K562 (cell line): ENCODE data around the gene CHRNB1. TPM values are rescaled to one million over a fixed set of nuclear protein-coding genes. Genes with fewer than 3 reads are reported as not detected.
A peak's percentile ranks its signal among the peaks of the same experiment; 100 is the strongest.

Experiments
- ATAC-seq: fragments of 200-7000 bp; cut with Tn5 transposase; 3 replicates; pipeline ENCODE4 v1.9.1; 2020; ENCODE audit warnings: moderate library complexity
- BruUV-seq: library from RNA; stranded (reverse); fragments of 400-500 nt; replicated peaks from 2 replicates; lab custom pipeline; 2021; lab: Mats Ljungman, UMichigan
- CTCF ChIA-PET: fragments of 300-600 bp; formaldehyde crosslinking; extraction: SDS; loops from one replicate; lab custom pipeline; 2021; ENCODE audit warnings: low intra/inter-chr PET ratio; lab: Yijun Ruan, JAX
- POLR2A ChIA-PET: fragments of 300-600, 350-650 bp; sonication (Branson Sonifier 250); formaldehyde crosslinking; extraction: SDS; loops from one replicate; lab custom pipeline; 2021; ENCODE audit warnings: antibody characterized with exemption, inconsistent platforms; lab: Yijun Ruan, JAX
- DNase-seq, 4 experiments: peaks; one replicate each; pipeline versions ENCODE4 v3.0.0 to v3.0.0-alpha.2; 2011 to 2018; ENCODE audit warnings: low spot score in 3 of 4, mixed read lengths in 3 of 4; ENCODE audit errors: extremely low read depth in 1 of 4
- FAIRE-seq: peaks from 2 replicates; lab custom pipeline; 2011; peaks lifted over from hg19 to GRCh38; lab: Jason Lieb, UNC
- H2AFZ ChIP-seq: 2 replicates; pipeline ENCODE4 v1.6.0; 2011; ENCODE audit warnings: low read depth, low read length, control low read depth, inconsistent platforms
- H3K27ac ChIP-seq: fragments of 200-600 bp; 3 replicates; pipeline ENCODE4 v1.8.0; 2011; ENCODE audit warnings: low read depth, mild to moderate bottlenecking, control low read depth, inconsistent platforms, low read length, moderate library complexity, mixed read lengths; ENCODE audit errors: extremely low read depth
- H3K27me3 ChIP-seq, 2 experiments: fragments of 300-600 bp in 1 of 2; 2 replicates in 1 of 2; 3 replicates in 1 of 2; pipeline versions ENCODE4 v1.6.0 to v1.8.0; 2011; ENCODE audit warnings: inconsistent platforms in 2 of 2, low read length in 2 of 2, mild to moderate bottlenecking in 1 of 2, mixed read lengths in 1 of 2, moderate library complexity in 1 of 2; ENCODE audit not compliant: control insufficient read depth in 2 of 2, insufficient read depth in 2 of 2
- H3K36me3 ChIP-seq: fragments of 300-600 bp; 3 replicates; pipeline ENCODE4 v1.8.0; 2011; ENCODE audit warnings: mild to moderate bottlenecking, low read length, inconsistent platforms; ENCODE audit not compliant: control insufficient read depth, insufficient read depth
- H3K4me1 ChIP-seq, 2 experiments: fragments of 200-600 bp in 1 of 2; replicated peaks in 1 of 2; 2 replicates in 1 of 2; 3 replicates in 1 of 2; pipeline versions ENCODE4 v1.5.1 to v1.8.0; 2011; ENCODE audit warnings: inconsistent platforms in 2 of 2, low read length in 2 of 2, mild to moderate bottlenecking in 1 of 2, mixed read lengths in 1 of 2, moderate library complexity in 1 of 2; ENCODE audit not compliant: control insufficient read depth in 2 of 2, insufficient read depth in 2 of 2
- H3K4me2 ChIP-seq: 2 replicates; pipeline ENCODE4 v1.6.1; 2011; ENCODE audit warnings: low read length, control low read depth, inconsistent platforms, mixed read lengths; ENCODE audit not compliant: insufficient read depth
- H3K4me3 ChIP-seq: fragments of 200-600 bp; sonication (generic), shearing (Covaris generic); 2 replicates; pipeline ENCODE4 v1.5.1; 2016; ENCODE audit warnings: control low read depth, inconsistent platforms
- H3K79me2 ChIP-seq: fragments of 200-600 bp; 3 replicates; pipeline ENCODE4 v1.8.0; 2011; ENCODE audit warnings: low read length, inconsistent platforms; ENCODE audit not compliant: control insufficient read depth, insufficient read depth
- H3K9ac ChIP-seq, 2 experiments: 2 replicates each; pipeline versions ENCODE4 v1.6.0 to v1.6.1; 2011; ENCODE audit warnings: low read depth in 2 of 2, low read length in 2 of 2, control low read depth in 1 of 2, inconsistent platforms in 1 of 2, mild to moderate bottlenecking in 1 of 2, mixed read lengths in 1 of 2; ENCODE audit not compliant: insufficient read depth in 1 of 2
- H3K9me1 ChIP-seq: one replicate; pipeline ENCODE4 v1.6.0; 2011; ENCODE audit warnings: inconsistent platforms, mild to moderate bottlenecking, low read length, moderate library complexity; ENCODE audit not compliant: control insufficient read depth, insufficient read depth
- H3K9me3 ChIP-seq: replicated peaks from 2 replicates; pipeline ENCODE4 v1.5.1; 2011; ENCODE audit warnings: low read depth, low read length, inconsistent platforms; ENCODE audit not compliant: control insufficient read depth, insufficient read depth
- H4K20me1 ChIP-seq: replicated peaks from 2 replicates; pipeline ENCODE4 v1.6.1; 2011; ENCODE audit warnings: low read length, inconsistent platforms, mixed read lengths; ENCODE audit not compliant: control insufficient read depth, insufficient read depth
- CXXC5 ChIP-seq: fragments of 250-450 bp; sonication (Bioruptor Pico); IDR thresholded peaks from 2 replicates; pipeline ENCODE4 v1.8.0; 2022; ENCODE audit warnings: inconsistent platforms, mild to moderate bottlenecking, moderate library complexity
- HNRNPH1 ChIP-seq: fragments of 200-400 bp; formaldehyde crosslinking; optimal IDR thresholded peaks from 2 replicates; pipeline ENCODE3; 2017; ENCODE audit warnings: low read depth, mild to moderate bottlenecking, low read length, moderate library complexity
- KDM4B ChIP-seq, 2 experiments: fragments of 450-650 bp in 1 of 2; sonication (generic) in 1 of 2; IDR thresholded peaks; 2 replicates each; pipeline ENCODE4 v1.6.1; 2016 to 2017; ENCODE audit warnings: borderline replicate concordance in 2 of 2, antibody characterized with exemption in 1 of 2, low read depth in 1 of 2, mild to moderate bottlenecking in 1 of 2
- MXI1 ChIP-seq: IDR thresholded peaks from 2 replicates; pipeline ENCODE4 v1.6.1; 2011; ENCODE audit warnings: low read depth, mild to moderate bottlenecking, improper control_type of control experiment, low read length
- PHB ChIP-seq: fragments of 250-450 bp; sonication (Bioruptor Pico); IDR thresholded peaks from 2 replicates; pipeline ENCODE4 v1.5.0; 2021
- POLR2G ChIP-seq: fragments of 200-400 bp; formaldehyde crosslinking; IDR thresholded peaks from 2 replicates; pipeline ENCODE4 v1.6.1; 2017; ENCODE audit warnings: low read depth, mild to moderate bottlenecking, antibody characterized with exemption, low read length, moderate library complexity
- RBFOX2 ChIP-seq: fragments of 200-400 bp; formaldehyde crosslinking; IDR thresholded peaks from 2 replicates; pipeline ENCODE4 v1.6.1; 2017; ENCODE audit warnings: low read depth, mild to moderate bottlenecking, low read length, moderate library complexity
- STAT5B ChIP-seq: fragments of 250-450 bp; sonication (Bioruptor Pico); IDR thresholded peaks from 2 replicates; pipeline ENCODE4 v1.8.0; 2021; ENCODE audit warnings: mild to moderate bottlenecking, inconsistent platforms
- TOE1 ChIP-seq, 2 experiments: fragments of 450-650 bp in 1 of 2; sonication (generic) in 1 of 2; formaldehyde crosslinking in 1 of 2; IDR thresholded peaks; 2 replicates each; pipeline versions ENCODE4 v1.7.1 to v1.8.0; 2016 to 2022; ENCODE audit warnings: borderline replicate concordance in 2 of 2, mild to moderate bottlenecking in 2 of 2, antibody characterized with exemption in 1 of 2, inconsistent platforms in 1 of 2, low read depth in 1 of 2, missing genetic modification reagents in 1 of 2, moderate library complexity in 1 of 2
- ZNF143 ChIP-seq: sonication (generic); formaldehyde crosslinking; IDR thresholded peaks from 2 replicates; pipeline ENCODE4 v1.9.0; 2022; ENCODE audit warnings: mild to moderate bottlenecking, missing genetic modification reagents
- WGBS: fragments of 100-300 bp; shearing (Covaris generic); methylation state at CpG from one replicate; pipeline ENCODE4 v1.1.6; 2016; ENCODE audit warnings: low coverage, mixed read lengths; ENCODE audit not compliant: insufficient coverage; ENCODE audit errors: missing lambda C conversion rate; 5-methylcytosine and 5-hydroxymethylcytosine counted together
- in situ Hi-C: fragments of 300-500 bp; cut with MboI; formaldehyde crosslinking; loops from 4 replicates; pipeline ENCODE4 v1.15.0; 2018; ENCODE audit warnings: inconsistent platforms, mixed read lengths
- intact Hi-C: fragments of 100-400 bp; cut with micrococcal nuclease; formaldehyde crosslinking; loops from 2 replicates; pipeline ENCODE4 v1.14.2; 2022
- polyA plus RNA-seq, 8 experiments: library from polyadenylated mRNA; depleted of rRNA in 4 of 8; stranded (reverse) in 5 of 8; unstranded in 3 of 8; fragments of >200 nt; fragmentation: Nextera tagmentation in 2 of 8; fragmentation: Illumina TruSeq in 1 of 8; extraction: Ambion mirVana in 2 of 8; extraction: Trizol in 1 of 8; gene quantifications; 2 replicates each; pipeline versions ENCODE4 v1.2.1 to v1.2.3, GENCODE V29; 2011 to 2014; ENCODE audit warnings: inconsistent platforms in 1 of 8, missing spikeins in 1 of 8
- total RNA-seq, 7 experiments: library from RNA; depleted of rRNA in 6 of 7; stranded (reverse); fragments of >200 nt in 6 of 7; fragmentation: Illumina TruSeq in 2 of 7; extraction: Trizol in 2 of 7; gene quantifications; 2 replicates each; pipeline versions ENCODE4 v1.2.1 to v1.2.3, GENCODE V29; 2011 to 2021; ENCODE audit warnings: low replicate concordance in 1 of 7
- TF ChIP-seq, protein P1 (sequence below): fragments of 450-650 bp; IDR thresholded peaks from 2 replicates; pipeline ENCODE4 v1.6.1; 2018; ENCODE audit not compliant: partially characterized antibody
- TF ChIP-seq, protein P2 (sequence below): fragments of 250-450 bp; sonication (Bioruptor Pico); IDR thresholded peaks from 2 replicates; pipeline ENCODE4 v1.5.0; 2021
- TF ChIP-seq, protein P3 (sequence below): sonication (generic); formaldehyde crosslinking; IDR thresholded peaks from 2 replicates; pipeline ENCODE4 v1.9.0; 2022; ENCODE audit warnings: mild to moderate bottlenecking, missing genetic modification reagents

CHRNB1 gene
- total and polyA plus RNA-seq, 9 of the 15 experiments (the other 6 are each of a cell fraction or from before 2014, with no cell fraction given), result 4.7 to 12.3 (median 6.8) TPM

DNA sequence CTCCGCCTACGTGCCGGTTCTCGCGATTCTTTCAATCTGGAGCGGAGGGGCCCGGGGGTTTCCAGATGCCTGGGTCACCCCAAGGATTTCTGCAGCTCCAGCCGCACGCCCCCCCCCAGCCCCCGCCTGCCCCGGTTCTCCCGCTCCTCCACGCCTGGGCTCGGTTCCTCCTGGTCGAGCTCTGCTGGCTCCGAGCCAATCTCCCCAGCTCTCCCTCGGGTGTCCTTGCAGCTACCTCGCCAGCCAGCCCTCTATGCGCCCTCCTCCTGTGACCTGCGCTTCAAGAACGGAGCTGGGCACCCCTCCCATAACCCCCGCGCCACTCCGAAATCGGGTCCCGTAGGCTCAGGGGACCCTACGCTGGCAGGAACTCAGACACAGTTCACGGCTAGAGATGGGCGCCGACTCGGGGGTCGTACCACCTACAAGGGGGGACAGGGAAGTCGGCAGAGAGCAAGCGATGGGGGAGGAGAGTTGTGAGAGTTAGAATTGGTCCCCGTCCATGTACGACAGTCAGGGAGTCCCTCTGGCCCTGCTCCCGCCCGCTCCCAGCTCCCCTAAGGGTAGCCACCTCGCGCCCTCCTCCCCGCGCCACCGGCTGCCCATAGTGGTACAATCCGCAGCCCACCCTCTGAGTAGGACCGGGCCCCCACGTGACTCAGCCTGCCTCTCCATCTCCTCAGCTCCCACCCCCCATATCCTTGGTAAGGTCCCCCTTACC lies 4.6 kb upstream of the CHRNB1 start (continued):
- TF ChIP-seq RBFOX2 (0 out of 2 replicates have a peak, but pooled peaks have one; percentile 21), POLR2G (0 out of 2 replicates have a peak, but pooled peaks have one; percentile 40)
- TF ChIP-seq, protein P1, sequence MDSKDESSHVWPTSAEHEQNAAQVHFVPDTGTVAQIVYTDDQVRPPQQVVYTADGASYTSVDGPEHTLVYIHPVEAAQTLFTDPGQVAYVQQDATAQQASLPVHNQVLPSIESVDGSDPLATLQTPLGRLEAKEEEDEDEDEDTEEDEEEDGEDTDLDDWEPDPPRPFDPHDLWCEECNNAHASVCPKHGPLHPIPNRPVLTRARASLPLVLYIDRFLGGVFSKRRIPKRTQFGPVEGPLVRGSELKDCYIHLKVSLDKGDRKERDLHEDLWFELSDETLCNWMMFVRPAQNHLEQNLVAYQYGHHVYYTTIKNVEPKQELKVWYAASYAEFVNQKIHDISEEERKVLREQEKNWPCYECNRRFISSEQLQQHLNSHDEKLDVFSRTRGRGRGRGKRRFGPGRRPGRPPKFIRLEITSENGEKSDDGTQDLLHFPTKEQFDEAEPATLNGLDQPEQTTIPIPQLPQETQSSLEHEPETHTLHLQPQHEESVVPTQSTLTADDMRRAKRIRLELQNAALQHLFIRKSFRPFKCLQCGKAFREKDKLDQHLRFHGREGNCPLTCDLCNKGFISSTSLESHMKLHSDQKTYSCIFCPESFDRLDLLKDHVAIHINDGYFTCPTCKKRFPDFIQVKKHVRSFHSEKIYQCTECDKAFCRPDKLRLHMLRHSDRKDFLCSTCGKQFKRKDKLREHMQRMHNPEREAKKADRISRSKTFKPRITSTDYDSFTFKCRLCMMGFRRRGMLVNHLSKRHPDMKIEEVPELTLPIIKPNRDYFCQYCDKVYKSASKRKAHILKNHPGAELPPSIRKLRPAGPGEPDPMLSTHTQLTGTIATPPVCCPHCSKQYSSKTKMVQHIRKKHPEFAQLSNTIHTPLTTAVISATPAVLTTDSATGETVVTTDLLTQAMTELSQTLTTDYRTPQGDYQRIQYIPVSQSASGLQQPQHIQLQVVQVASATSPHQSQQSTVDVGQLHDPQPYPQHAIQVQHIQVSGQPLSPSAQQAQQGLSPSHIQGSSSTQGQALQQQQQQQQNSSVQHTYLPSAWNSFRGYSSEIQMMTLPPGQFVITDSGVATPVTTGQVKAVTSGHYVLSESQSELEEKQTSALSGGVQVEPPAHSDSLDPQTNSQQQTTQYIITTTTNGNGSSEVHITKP, result peak; percentile 96

DNA sequence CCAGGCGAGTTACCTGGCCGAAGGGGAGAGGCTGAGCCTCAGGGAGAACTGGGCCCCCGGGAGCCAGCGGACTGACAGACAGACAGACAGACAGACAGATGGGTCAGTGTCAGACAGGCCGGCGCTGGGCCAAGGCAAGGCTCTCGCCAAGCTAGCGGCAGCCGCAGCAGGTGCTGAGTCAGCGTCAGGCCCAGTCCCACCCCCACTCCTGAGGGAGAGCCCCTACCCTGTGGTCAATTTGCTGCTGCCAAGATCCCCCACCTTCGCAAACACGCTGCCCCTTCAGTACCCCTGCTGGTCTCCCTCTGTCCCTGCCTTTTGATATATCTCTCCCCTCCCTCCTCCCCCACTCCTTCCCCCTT lies 4.0 kb upstream of the CHRNB1 start:
- no peaks in the 10 kb centered on the region for H4K20me1 ChIP-seq
- peak; percentile 52 to 67 (median 52) for DNase-seq
- H3K4me1 ChIP-seq, result peaks cover 20 to 74% of the 10 kb centered on the region in 2 experiments; a peak in 4 of 5 replicates
- ChIA-PET CTCF (no interaction called here), POLR2A (interaction anchor here (0.6 to 2.0 kb wide), 5 partner anchors 36 to 68 kb away, joined by 3 to 8 read pairs (median 6); partner anchors contain the start of genes POLR2A and ZBTB4)
- H3K4me3 ChIP-seq, result no peak overlapping the region
- H3K79me2 ChIP-seq, result peaks cover 7% of the 10 kb centered on the region; the same call in 2 of the 3 replicates
- peak overlapping the region; percentile 54; the same call in 1 of the 2 replicates for H3K4me2 ChIP-seq
- WGBS, result 3% methylated on average over 10 of the region's 12 CpGs
- no peaks in the 10 kb centered on the region for H3K27me3 ChIP-seq
- peak; percentile 74 for FAIRE-seq
- H3K9me3 ChIP-seq, result no peaks in the 10 kb centered on the region
- ATAC-seq, result peak; percentile 50
- intact Hi-C loops, result no loop called here
- H3K9ac ChIP-seq, result peak overlapping the region in 1 of 2 experiments; percentile 84; a peak in 3 of 4 replicates
- H3K9me1 ChIP-seq, result peaks cover 3% of the 10 kb centered on the region
- 0 out of 2 replicates have a peak overlapping the region, but pooled peaks have one; percentile 47 for H2AFZ ChIP-seq
- no TSS peak for BruUV-seq
- no peaks in the 10 kb centered on the region for H3K36me3 ChIP-seq
- in situ Hi-C loops, result no loop called here
- H3K27ac ChIP-seq, result no peak overlapping the region; the same call in 2 of the 3 replicates
- TF ChIP-seq ZNF143 (CRISPR knock-in tag) (no peak), STAT5B (CRISPR knock-in tag) (no peak), KDM4B (IDR thresholded peaks at IDR 0.05; ENCODE audit: borderline replicate concordance in 2 of 2, low read depth in 1 of 2) (no peak), PHB (CRISPR knock-in tag) (no peak), CXXC5 (CRISPR knock-in tag) (no peak), MXI1 (no peak), HNRNPH1 (no peak), TOE1 (IDR thresholded peaks at IDR 0.05; ENCODE audit: borderline replicate concordance) (no peak), TOE1 (CRISPR knock-in tag; IDR thresholded peaks at IDR 0.05; ENCODE audit: borderline replicate concordance, low read depth) (no peak)
- TF ChIP-seq, protein P2, sequence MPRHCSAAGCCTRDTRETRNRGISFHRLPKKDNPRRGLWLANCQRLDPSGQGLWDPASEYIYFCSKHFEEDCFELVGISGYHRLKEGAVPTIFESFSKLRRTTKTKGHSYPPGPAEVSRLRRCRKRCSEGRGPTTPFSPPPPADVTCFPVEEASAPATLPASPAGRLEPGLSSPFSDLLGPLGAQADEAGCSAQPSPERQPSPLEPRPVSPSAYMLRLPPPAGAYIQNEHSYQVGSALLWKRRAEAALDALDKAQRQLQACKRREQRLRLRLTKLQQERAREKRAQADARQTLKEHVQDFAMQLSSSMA (CRISPR knock-in tag), result no peak
- TF ChIP-seq, protein P3, sequence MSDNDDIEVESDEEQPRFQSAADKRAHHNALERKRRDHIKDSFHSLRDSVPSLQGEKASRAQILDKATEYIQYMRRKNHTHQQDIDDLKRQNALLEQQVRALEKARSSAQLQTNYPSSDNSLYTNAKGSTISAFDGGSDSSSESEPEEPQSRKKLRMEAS, result no peak
